NCI-H2107 treated with DMSO at 0.1 percent for 48 hours (cell line): Measurements from ENCODE around the gene GNA12.

Experiments used
- DNase-seq: peaks from one replicate; lab custom pipeline; 2025; ENCODE audit not compliant: unreplicated experiment; lab: John Stamatoyannopoulos, UW

The GNA12 gene

GRCh38 chr7:2805213-2805944, 38.7 kb downstream of the GNA12 start:
- no peak for DNase-seq

GRCh38 chr7:2804227-2804763, 39.8 kb downstream of the GNA12 start:
- no peak for DNase-seq

DNA sequence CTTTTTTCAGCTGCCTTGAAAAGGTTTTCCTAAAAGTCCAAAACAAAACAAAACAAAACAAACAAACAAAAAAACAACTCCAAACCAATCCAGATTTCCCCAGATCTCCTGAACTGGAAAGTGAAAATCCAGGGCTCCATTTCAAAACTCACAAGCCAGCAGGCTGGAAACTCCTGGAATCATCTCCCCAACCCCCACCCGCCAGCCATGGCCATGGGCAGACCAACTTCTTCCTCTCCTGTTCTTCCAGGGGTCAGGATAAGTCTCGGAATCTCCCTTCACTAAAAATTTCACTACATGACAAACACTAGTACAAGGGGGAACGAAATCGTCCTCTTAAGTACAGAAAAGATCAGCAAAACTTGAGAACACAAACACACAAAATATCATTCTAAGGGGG, 40.4 kb downstream of the GNA12 start:
- DNase-seq: no peak

GRCh38 chr7:2803342-2803692, 40.8 kb downstream of the GNA12 start:
- no peak for DNase-seq

DNA sequence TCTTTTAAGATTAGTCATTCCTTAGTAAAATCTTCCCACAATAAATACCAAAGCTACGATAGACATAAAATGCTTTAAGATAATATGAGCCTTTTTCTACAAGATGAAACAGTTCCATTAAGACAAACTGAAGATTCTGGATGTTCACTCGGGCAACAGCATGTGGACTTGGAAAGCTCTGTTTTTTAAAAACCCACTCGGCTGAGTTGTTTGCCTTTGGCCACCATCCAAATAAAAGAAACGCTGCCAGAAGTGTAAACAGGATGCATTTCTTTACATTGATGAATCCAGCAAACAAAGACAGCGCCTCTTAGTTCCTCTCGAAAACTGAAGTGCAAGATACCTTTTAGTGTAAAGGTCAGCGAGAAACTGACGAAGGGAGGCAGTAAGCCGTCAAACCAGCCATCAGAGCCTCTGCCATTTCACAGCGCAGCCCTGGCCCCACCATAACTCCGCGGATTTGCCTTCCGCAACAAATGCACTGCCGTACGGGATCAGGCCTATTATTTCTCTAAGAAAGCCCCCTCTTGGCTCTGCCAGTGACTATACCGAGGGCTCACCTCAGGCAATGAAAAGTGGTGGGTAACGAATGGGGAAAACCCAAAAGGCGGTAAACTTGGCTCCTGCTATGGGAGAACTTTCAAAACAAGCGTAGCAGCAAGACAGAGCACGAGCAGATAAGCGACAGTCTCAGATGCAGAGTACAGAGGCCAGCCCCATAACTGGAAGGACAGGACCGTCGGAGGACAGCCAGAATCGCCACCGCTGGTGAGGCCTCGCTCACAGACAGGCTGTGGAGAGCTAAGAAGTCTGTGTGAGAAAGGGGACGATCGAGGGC, 41.4 kb downstream of the GNA12 start:
- no peak for DNase-seq

DNA sequence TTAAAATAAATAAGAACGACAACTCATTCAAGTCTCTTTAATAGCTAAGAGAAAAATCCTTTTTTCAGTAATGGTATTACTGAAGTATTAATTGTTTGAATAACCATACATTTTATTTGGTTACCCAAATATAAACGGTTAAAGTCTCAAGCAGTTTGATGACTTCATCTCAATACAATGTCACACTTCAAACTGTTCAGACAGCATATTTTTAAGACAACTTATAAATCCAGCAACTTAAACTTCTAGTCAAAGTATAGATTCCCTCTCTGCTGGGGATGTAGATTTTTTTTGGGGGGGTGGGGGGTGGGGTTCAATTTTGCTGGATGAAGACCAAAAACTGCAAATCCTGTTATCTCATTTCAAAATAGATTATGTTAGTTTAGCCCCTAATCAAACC, 42.0 kb downstream of the GNA12 start:
- no peak for DNase-seq

DNA sequence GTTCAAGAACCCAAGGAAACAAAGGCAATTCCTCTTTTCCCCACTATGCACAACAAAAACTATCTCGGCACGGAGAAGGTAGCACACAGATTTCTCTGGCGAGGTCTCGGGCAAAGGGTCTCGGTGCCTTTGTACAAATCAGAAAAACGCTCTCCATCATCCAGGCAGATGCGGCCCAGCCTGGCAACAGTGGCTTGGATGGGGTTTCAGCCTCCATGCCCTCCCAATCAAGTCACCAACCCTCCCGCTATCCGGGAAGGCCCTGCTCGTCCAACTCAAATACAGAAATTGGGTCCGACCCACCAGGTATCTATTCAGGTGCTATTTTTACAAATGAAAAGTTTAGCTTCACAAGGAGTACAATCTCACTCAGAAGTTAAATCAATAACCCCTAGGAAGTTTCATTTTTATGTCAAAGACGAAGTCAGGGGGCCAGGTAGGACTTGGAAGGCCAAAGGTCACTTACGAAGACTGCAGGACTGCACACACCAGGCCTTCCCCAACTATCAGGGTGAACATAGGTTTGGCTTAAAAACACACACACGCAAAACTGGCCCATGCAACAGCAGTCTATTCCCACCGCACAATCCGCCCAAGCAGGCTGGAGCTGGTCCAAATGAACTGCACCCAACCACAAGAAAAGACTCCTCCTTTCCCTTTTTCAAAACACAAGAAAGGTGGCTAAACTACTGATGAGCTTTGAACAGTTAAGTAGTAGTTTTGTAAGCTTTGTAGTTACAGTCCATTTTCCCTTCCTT, 43.0 kb downstream of the GNA12 start:
- DNase-seq: no peak

DNA sequence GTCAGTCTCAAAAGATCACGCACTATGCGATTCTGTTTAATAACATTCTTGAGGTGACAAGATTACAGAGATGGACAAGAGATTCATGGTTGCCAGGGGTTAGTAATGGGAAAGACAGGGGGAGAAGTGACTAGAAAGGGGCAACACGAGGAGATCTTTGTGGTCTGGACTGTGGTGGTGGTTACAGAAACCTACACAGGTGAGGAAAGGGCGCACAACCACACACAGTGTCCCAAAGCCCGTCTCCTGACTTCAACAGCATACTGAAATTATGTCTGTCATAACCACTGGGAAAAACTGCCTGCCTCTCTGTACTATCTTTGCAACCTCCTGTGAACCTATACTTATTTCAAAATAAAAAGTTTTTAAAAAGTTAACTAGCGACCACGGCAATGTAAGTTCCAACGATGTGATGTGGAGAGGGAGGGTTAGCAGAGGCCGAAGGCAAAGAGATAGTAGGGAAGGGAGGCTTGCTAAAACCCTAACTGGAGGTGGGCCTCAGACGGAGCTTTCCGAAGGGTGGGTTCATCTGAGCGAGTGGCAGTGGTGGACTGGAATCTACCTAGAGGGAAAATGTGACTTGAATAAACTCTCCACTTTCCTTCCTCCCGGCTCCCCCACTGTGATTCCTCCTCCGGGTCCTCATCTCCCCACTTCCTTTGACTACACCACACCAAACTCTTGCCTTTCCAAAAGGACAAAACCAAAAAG, 43.7 kb downstream of the GNA12 start:
- no peak for DNase-seq

DNA sequence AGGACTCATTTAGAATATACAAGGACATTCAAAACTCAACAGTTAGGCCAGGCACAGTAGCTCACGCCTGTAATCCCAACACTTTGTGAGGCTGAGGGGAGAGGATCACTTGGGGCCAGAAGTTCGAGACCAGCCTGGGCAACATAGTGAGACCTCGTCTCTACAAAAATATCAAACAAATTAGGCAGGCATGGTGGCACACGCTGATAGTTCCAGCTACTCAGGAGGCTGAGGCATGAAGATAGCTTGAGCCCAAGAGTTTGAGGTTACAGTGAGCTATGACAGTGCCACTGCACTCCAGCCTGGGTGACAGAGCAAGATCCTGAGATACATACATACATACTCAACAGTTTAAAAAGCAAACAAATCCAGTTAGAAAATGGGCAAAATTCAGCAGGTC, 44.9 kb downstream of the GNA12 start:
- no peak for DNase-seq

DNA sequence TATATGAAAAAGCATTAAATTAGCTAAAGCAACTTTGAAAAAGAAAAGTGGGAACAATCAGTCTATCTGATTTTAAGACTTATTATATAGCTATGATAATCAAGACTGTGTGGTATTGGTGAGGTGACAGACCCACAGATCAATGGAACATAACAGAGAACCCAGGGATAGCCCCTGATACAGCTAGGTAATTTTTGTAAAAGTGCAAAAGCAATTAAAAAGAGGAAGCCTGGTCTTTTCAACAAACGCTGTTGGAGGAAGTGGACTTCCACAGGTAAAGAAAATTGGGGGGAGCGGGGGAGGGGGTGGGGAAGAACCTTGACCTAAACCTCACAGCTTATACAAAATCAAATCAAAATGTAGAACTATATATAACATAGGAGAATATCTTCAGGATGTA, 45.4 kb downstream of the GNA12 start:
- no peak for DNase-seq

DNA sequence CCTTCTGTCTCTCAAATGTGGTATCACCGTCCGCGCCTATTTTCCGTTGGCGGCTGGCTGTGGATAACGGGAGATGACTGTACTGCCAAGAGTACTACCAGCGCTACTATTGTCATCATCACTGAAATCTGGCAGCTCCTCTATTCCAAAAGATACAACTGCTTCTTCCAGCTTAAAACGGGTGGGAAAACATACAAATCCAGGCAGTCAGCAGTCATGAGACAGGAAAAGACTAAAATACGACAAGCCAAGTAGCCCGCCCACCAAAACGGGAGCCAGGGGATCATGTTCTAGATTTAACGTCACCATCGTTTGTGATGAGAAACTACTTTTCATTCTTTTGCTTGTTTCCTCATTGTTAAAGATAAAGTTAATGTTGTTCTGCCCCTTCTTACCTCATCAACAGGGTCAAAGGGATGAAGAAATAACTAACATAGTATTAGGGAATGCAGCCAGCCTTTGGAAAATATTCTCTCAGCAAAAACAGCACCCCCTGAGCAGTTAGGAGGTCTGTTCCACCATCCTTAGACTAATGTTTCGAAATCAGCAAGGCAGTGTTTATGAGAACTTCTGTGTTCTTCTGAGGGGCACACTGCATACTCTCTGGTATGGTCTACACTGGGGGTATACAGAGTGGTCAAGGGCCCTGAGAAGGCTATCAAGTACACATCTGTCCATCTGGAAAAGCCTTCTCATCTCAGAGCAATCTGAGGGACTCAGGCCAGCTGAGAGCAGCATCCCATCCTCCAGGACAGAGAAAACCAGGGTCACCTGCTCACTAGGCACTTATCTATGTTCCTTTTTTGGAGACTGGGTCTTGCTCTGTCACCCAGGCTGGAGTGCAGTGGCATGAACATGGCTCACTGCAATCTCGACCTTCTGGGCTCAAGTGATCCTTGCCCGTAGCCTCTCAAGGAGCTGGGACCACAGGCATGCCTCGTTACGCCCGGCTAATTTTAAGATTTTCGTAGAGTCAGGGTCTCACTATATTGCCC, 47.5 kb downstream of the GNA12 start:
- no peak for DNase-seq

DNA sequence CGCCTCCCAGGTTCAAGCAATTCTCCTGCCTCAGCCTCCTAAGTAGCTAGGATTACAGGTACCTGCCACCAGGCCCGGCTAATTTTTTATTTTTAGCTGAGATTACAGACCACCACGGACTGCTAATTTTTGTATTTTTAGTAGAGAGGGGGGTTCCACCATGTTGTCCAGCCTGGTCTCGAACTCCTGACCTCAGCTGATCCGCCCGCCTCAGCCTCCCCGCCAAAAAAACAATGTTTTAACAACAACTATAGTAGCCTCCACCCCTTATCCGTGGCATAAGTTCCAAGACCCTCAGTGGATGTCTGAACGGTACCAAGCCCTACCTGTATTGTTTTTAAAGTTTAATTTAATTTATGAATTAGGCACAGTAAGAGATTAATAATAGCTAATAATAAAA, 48.2 kb downstream of the GNA12 start:
- no peak for DNase-seq

GRCh38 chr7:2794836-2795636, 49.1 kb downstream of the GNA12 start:
- DNase-seq: no peak

DNA sequence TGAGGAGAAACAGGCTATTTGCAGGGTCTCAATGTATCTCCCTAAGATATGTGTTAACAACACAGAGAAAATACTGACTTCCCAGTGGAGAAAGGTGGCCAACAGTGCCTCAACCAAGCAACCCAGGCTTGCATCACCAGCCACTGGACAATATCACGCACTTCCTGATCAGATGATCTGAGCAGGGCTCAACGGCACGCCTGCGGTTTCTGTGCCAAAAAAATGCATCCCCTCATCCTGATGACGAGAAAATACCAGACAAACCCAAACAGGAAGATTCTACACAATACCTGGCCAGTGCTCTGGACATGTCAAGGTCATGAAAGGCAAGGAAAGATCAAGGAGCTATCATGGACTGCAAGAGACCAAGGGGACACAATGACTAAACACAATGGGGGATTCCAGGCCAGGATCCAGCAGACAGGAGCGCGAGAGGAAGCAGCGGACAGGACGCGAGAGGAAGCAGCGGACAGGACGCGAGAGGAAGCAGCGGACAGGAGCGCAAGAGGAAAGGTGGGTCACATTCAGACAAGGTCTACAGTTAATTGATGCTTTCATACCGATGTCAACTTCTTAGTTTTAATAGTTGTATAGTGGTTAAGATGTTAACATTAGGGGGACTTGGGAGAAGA, 51.1 kb downstream of the GNA12 start:
- DNase-seq: no peak

DNA sequence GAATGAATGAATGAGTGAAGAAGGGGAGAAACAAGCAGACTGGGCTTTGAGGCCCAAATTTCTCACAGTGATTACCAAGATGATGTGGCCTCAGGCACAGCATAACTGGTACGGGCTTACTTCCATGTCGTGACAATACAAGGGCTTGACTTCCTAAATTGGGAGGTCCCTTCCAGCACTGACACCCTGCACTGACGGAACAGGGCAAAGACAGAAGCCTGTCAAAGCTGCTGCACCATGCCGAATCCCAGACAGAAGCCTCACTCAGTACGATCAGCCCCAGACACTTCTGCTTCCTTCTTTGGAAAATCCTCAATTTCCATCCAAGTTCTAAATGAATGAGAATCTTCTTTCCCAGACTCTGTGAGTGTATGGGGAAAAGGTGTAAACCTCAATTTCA, 51.9 kb downstream of the GNA12 start:
- DNase-seq: no peak

- DNase-seq: no peak
Observed at GRCh38 chr7:2791390-2791789, 52.7 kb downstream of the GNA12 start.

- DNase-seq: no peak
Observed at GRCh38 chr7:2787251-2787951, 56.7 kb downstream of the GNA12 start.

- no peak for DNase-seq
Observed at GRCh38 chr7:2786607-2787116, 57.4 kb downstream of the GNA12 start.
